ENCODE measurements around the gene SPRED3. TPM values are rescaled to one million over a fixed set of nuclear protein-coding genes. Genes with fewer than 3 reads are reported as not detected.

SPRED3 gene
- total RNA-seq, 1 experiment from 2014 or later: 7.2 TPM

DNA sequence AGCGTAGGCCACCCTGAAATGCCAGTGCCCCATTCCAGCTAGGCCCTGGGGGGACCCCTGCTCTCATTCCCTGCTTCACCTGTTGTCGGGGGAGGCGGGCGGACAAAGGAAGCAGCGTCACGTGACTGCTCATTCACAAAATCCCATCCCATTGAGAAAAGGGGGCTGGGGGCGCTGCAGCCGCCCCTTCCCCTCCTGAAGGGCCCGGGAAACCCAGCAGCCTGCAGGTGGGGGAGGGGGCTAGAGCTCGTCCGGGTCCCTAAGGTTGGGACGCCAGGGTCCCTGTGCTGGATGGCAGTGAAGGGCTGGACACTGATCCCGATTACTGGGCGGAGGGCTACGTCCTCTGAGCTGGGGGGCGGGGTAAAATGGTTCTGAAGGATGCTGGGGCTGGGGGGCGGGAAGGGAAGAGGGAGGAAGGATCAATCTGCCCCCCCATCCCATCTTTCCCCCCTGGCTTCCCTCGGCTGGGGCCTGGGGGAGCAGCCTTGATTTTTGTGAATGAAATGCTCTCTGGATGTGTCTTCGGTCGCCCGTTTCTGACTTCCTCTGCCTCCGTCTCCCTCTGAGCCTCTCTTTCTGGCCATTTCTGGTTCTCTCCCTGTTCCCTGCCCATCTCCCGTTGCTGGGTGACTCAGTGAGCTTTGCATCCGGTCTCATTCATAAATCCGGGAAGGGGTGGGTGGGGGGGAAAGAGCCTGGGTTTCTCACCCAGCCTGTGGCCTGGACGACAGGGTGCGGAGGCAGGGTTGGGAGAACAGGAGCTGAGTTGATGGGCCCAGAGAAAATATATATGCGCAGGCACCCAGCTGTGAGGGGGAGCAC, 816 bp downstream of the SPRED3 start:
- Mint-ChIP-seq H3K4me3 (peak overlapping the region; percentile 83), H3K27me3 (ENCODE audit: low read depth) (peaks cover 3% of the 10 kb centered on the region; the same call in 1 of the 2 replicates), H3K9me3 (no peaks in the 10 kb centered on the region), H3K36me3 (peaks cover 24% of the 10 kb centered on the region), H3K4me1 (peaks cover 33% of the 10 kb centered on the region), H3K27ac (peak overlapping the region; percentile 87)
- ATAC-seq (no peak), DNase-seq (ENCODE audit: low spot score) (peak; percentile 59)
- ChIA-PET POLR2A (interaction anchor here (0.7 to 1.5 kb wide), 4 partner anchors 13 to 178 kb away, joined by 3 to 9 read pairs (median 4); partner anchors contain the start of genes FAM98C and PSMD8), CTCF (interaction anchor here (0.7 to 3.9 kb wide), 5 partner anchors 14 to 155 kb away, joined by 3 to 110 read pairs (median 8); partner anchors contain the start of genes FAM98C and PSMD8)
- TF ChIP-seq HMGXB4 (CRISPR knock-in tag; IDR thresholded peaks at IDR 0.05) (peak; percentile 77), E2F5 (CRISPR knock-in tag; IDR thresholded peaks at IDR 0.05) (peak; percentile 44; the same call in 1 of the 2 replicates), USF2 (CRISPR knock-in tag; IDR thresholded peaks at IDR 0.05) (peak; percentile 96), ZSCAN18 (CRISPR knock-in tag; IDR thresholded peaks at IDR 0.05) (no peak), PRRX2 (CRISPR knock-in tag; IDR thresholded peaks at IDR 0.05) (0 out of 2 replicates have a peak, but pooled peaks have one; percentile 60), ETV6 (CRISPR knock-in tag; IDR thresholded peaks at IDR 0.05) (0 out of 2 replicates have a peak, but pooled peaks have one; percentile 57), CBFB (CRISPR knock-in tag; IDR thresholded peaks at IDR 0.05; ENCODE audit: low read depth) (no peak), CREM (CRISPR knock-in tag; IDR thresholded peaks at IDR 0.05) (peak; percentile 60; the same call in 1 of the 2 replicates), ZNF416 (CRISPR knock-in tag; IDR thresholded peaks at IDR 0.05) (no peak), NFE2L1 (CRISPR knock-in tag; IDR thresholded peaks at IDR 0.05) (no peak), ZNF281 (CRISPR knock-in tag; IDR thresholded peaks at IDR 0.05) (peak; percentile 73), ZNF317 (CRISPR knock-in tag; IDR thresholded peaks at IDR 0.05; ENCODE audit: borderline replicate concordance, low read depth) (0 out of 2 replicates have a peak, but pooled peaks have one; percentile 2), SMAD3 (CRISPR knock-in tag; IDR thresholded peaks at IDR 0.05; ENCODE audit: borderline replicate concordance) (no peak), PRDM15 (CRISPR knock-in tag; IDR thresholded peaks at IDR 0.05) (no peak), ZNF219 (CRISPR knock-in tag; IDR thresholded peaks at IDR 0.05; ENCODE audit: borderline replicate concordance) (no peak), GRHL2 (CRISPR knock-in tag; IDR thresholded peaks at IDR 0.05; ENCODE audit: insufficient replicate concordance, severe bottlenecking) (no peak), IRF1 (CRISPR knock-in tag; IDR thresholded peaks at IDR 0.05) (no peak), TP53 (CRISPR knock-in tag; IDR thresholded peaks at IDR 0.05) (no peak), ZNF232 (CRISPR knock-in tag; IDR thresholded peaks at IDR 0.05) (peak; percentile 46; the same call in 1 of the 2 replicates), ZNF671 (CRISPR knock-in tag; IDR thresholded peaks at IDR 0.05) (no peak)
- TF ChIP-seq, protein P1, sequence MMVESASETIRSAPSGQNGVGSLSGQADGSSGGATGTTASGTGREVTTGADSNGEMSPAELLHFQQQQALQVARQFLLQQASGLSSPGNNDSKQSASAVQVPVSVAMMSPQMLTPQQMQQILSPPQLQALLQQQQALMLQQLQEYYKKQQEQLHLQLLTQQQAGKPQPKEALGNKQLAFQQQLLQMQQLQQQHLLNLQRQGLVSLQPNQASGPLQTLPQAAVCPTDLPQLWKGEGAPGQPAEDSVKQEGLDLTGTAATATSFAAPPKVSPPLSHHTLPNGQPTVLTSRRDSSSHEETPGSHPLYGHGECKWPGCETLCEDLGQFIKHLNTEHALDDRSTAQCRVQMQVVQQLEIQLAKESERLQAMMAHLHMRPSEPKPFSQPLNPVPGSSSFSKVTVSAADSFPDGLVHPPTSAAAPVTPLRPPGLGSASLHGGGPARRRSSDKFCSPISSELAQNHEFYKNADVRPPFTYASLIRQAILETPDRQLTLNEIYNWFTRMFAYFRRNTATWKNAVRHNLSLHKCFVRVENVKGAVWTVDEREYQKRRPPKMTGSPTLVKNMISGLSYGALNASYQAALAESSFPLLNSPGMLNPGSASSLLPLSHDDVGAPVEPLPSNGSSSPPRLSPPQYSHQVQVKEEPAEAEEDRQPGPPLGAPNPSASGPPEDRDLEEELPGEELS (CRISPR knock-in tag; IDR thresholded peaks at IDR 0.05): peak; percentile 56; the same call in 1 of the 2 replicates

Measured in WTC11 (cell line).